HEK293 (cell line): Measurements from ENCODE around the gene ADM2.

Source experiments
- CTCF ChIA-PET: fragments of 350-600 bp; formaldehyde crosslinking; extraction: SDS; loops from one replicate; lab custom pipeline; 2021; ENCODE audit warnings: antibody characterized with exemption; lab: Yijun Ruan, JAX
- POLR2A ChIA-PET: fragments of 300-600 bp; formaldehyde crosslinking; extraction: SDS; loops from one replicate; lab custom pipeline; 2020; ENCODE audit warnings: antibody characterized with exemption, inconsistent platforms; lab: Yijun Ruan, JAX
- H3K27ac ChIP-seq: fragments of 200-500 bp; sonication (Bioruptor generic); 2 replicates; pipeline ENCODE4 v1.5.1; 2014; ENCODE audit warnings: low read depth, low read length, control low read depth, inconsistent platforms; ENCODE audit errors: extremely low read depth
- H3K36me3 ChIP-seq, 2 experiments: fragments of 200-500 bp in 1 of 2; sonication (Bioruptor generic) in 1 of 2; 1 replicate in 1 of 2; 2 replicates in 1 of 2; pipeline ENCODE4 v1.5.1; 2014 to 2017; ENCODE audit warnings: inconsistent platforms in 2 of 2, low read length in 2 of 2; ENCODE audit not compliant: control insufficient read depth in 2 of 2, insufficient read depth in 1 of 2
- H3K4me1 ChIP-seq: fragments of 200-500 bp; sonication (Bioruptor generic); 2 replicates; pipeline ENCODE4 v1.5.1; 2014; ENCODE audit warnings: mild to moderate bottlenecking, low read length, inconsistent platforms; ENCODE audit not compliant: control insufficient read depth, insufficient read depth
- H3K4me3 ChIP-seq: 2 replicates; pipeline ENCODE4 v1.5.1; 2011; ENCODE audit warnings: low read depth, mild to moderate bottlenecking, control low read depth, low read length, moderate library complexity
- H3K9me3 ChIP-seq: fragments of 200-500 bp; sonication (Bioruptor generic); 2 replicates; pipeline ENCODE4 v1.5.1; 2014; ENCODE audit warnings: low read depth, low read length, inconsistent platforms; ENCODE audit not compliant: control insufficient read depth, insufficient read depth
- FEZF1 ChIP-seq: fragments of 450-650 bp; formaldehyde crosslinking; IDR thresholded peaks from 2 replicates; pipeline ENCODE4 v1.5.1; 2016; ENCODE audit warnings: missing biosample characterization, missing genetic modification characterization
- HIC1 ChIP-seq: fragments of 450-650 bp; formaldehyde crosslinking; IDR thresholded peaks from 2 replicates; pipeline ENCODE4 v1.5.1; 2016; ENCODE audit warnings: missing biosample characterization, missing genetic modification characterization
- HOXD13 ChIP-seq: sonication (generic); formaldehyde crosslinking; IDR thresholded peaks from 2 replicates; pipeline ENCODE4 v1.8.0; 2022; ENCODE audit warnings: missing genetic modification reagents, borderline replicate concordance
- SCRT2 ChIP-seq: fragments of 450-650 bp; formaldehyde crosslinking; IDR thresholded peaks from 2 replicates; pipeline ENCODE4 v1.5.1; 2016; ENCODE audit warnings: missing biosample characterization, missing genetic modification characterization
- ZBTB44 ChIP-seq: fragments of 450-650 bp; IDR thresholded peaks from 2 replicates; pipeline ENCODE4 v1.5.1; 2018; ENCODE audit warnings: missing biosample characterization, mild to moderate bottlenecking, missing genetic modification characterization
- ZIC2 ChIP-seq: fragments of 450-650 bp; formaldehyde crosslinking; IDR thresholded peaks from 2 replicates; pipeline ENCODE4 v1.5.1; 2016; ENCODE audit warnings: missing biosample characterization, missing genetic modification characterization
- ZNF26 ChIP-seq: fragments of 450-650 bp; formaldehyde crosslinking; IDR thresholded peaks from 2 replicates; pipeline ENCODE4 v1.5.1; 2016; ENCODE audit warnings: missing biosample characterization, missing genetic modification characterization
- ZNF280C ChIP-seq: fragments of 450-650 bp; formaldehyde crosslinking; IDR thresholded peaks from 2 replicates; pipeline ENCODE4 v1.5.1; 2016; ENCODE audit warnings: missing biosample characterization, missing genetic modification characterization
- ZNF423 ChIP-seq: fragments of 450-650 bp; formaldehyde crosslinking; IDR thresholded peaks from 2 replicates; pipeline ENCODE4 v1.5.1; 2016; ENCODE audit warnings: missing biosample characterization, missing genetic modification characterization
- ZNF449 ChIP-seq: fragments of 450-650 bp; formaldehyde crosslinking; IDR thresholded peaks from 2 replicates; pipeline ENCODE4 v1.5.1; 2017; ENCODE audit warnings: missing biosample characterization, mild to moderate bottlenecking, missing genetic modification characterization, moderate library complexity
- ZNF580 ChIP-seq: fragments of 450-650 bp; formaldehyde crosslinking; IDR thresholded peaks from 2 replicates; pipeline ENCODE4 v1.5.1; 2016; ENCODE audit warnings: missing biosample characterization, missing genetic modification characterization
- ZNF600 ChIP-seq: fragments of 450-650 bp; formaldehyde crosslinking; IDR thresholded peaks from 2 replicates; pipeline ENCODE4 v1.5.1; 2016; ENCODE audit warnings: missing biosample characterization, missing genetic modification characterization
- ZNF658 ChIP-seq: fragments of 450-650 bp; formaldehyde crosslinking; IDR thresholded peaks from 2 replicates; pipeline ENCODE4; 2016; ENCODE audit warnings: missing biosample characterization, missing genetic modification characterization
- ZSCAN4 ChIP-seq: fragments of 450-650 bp; formaldehyde crosslinking; IDR thresholded peaks from 2 replicates; pipeline ENCODE4 v1.5.1; 2017; ENCODE audit warnings: missing biosample characterization, missing genetic modification characterization

Gene ADM2

GRCh38 chr22:50459016-50459415 lies 22.3 kb upstream of the ADM2 start:
- H3K4me1 ChIP-seq: no peaks in the 10 kb centered on the region
- no peaks in the 10 kb centered on the region for H3K9me3 ChIP-seq
- CTCF ChIA-PET: no interaction called here
- H3K36me3 ChIP-seq: peaks cover 8 to 96% of the 10 kb centered on the region in 2 experiments; a peak in 2 of 3 replicates
- H3K27ac ChIP-seq: no peak overlapping the region
- POLR2A ChIA-PET: interaction anchor here (0.6 to 1.5 kb wide), 2 partner anchors 15 to 378 kb away, joined by 3 to 4 read pairs; no protein-coding TSS in a partner anchor
- H3K4me3 ChIP-seq: no peak overlapping the region
- TF ChIP-seq SCRT2 (tag by site-specific recombination): no peak
- no peak for TF ChIP-seq ZIC2
- no peak for TF ChIP-seq ZNF26
- no peak for TF ChIP-seq ZNF580 (tag by site-specific recombination)
- no peak for TF ChIP-seq HOXD13 (CRISPR knock-in tag)
- 0 out of 2 replicates have a peak, but pooled peaks have one; percentile 39 for TF ChIP-seq HIC1 (tag by site-specific recombination)
- TF ChIP-seq ZBTB44 (tag by site-specific recombination): no peak
- no peak for TF ChIP-seq ZNF423 (tag by site-specific recombination)
- TF ChIP-seq ZNF658 (tag by site-specific recombination): no peak
- no peak for TF ChIP-seq ZSCAN4 (tag by site-specific recombination)
- TF ChIP-seq FEZF1: no peak
- TF ChIP-seq ZNF280C (tag by site-specific recombination): no peak
- 0 out of 2 replicates have a peak, but pooled peaks have one; percentile 25 for TF ChIP-seq ZNF600 (tag by site-specific recombination)
- no peak for TF ChIP-seq ZNF449 (tag by site-specific recombination)
